H9 (cell line): ENCODE data around the gene TRNP1. TPM values are rescaled to one million over a fixed set of nuclear protein-coding genes. Genes with fewer than 3 reads are reported as not detected.

Experiments
- DNase-seq: peaks from one replicate; pipeline ENCODE4 v3.0.0-alpha.2; 2017
- H2AFZ ChIP-seq: one replicate; pipeline ENCODE4 v1.6.1; 2013; ENCODE audit warnings: mild to moderate bottlenecking, low read length, control low read depth, moderate library complexity
- H2AK5ac ChIP-seq: 2 replicates; pipeline ENCODE4 v1.6.1; 2013; ENCODE audit warnings: low read length, control low read depth, mixed read lengths; ENCODE audit not compliant: insufficient read length
- H2BK120ac ChIP-seq: one replicate; pipeline ENCODE4 v1.6.1; 2013; ENCODE audit warnings: low read depth, mild to moderate bottlenecking, low read length, control low read depth, inconsistent platforms; ENCODE audit not compliant: poor library complexity, severe bottlenecking
- H2BK12ac ChIP-seq: 2 replicates; pipeline ENCODE4 v1.6.1; 2013; ENCODE audit warnings: low read length, control low read depth, mixed read lengths, low read depth; ENCODE audit not compliant: insufficient read length
- H2BK15ac ChIP-seq: 2 replicates; pipeline ENCODE4 v1.6.1; 2013; ENCODE audit warnings: low read depth, low read length, control low read depth
- H2BK20ac ChIP-seq: one replicate; pipeline ENCODE4 v1.6.1; 2013; ENCODE audit warnings: low read depth, mild to moderate bottlenecking, low read length, control low read depth, inconsistent platforms; ENCODE audit not compliant: poor library complexity, severe bottlenecking
- H2BK5ac ChIP-seq: 2 replicates; pipeline ENCODE4 v1.6.1; 2013; ENCODE audit warnings: low read length, control low read depth, mixed read lengths; ENCODE audit not compliant: insufficient read length
- H3K14ac ChIP-seq: 2 replicates; pipeline ENCODE4 v1.6.1; 2013; ENCODE audit warnings: low read length, control low read depth; ENCODE audit not compliant: insufficient read depth
- H3K18ac ChIP-seq: 2 replicates; pipeline ENCODE4 v1.6.1; 2013; ENCODE audit warnings: low read depth, mild to moderate bottlenecking, mixed read lengths, low read length, control low read depth; ENCODE audit not compliant: insufficient read length
- H3K23ac ChIP-seq: 2 replicates; pipeline ENCODE4 v1.6.1; 2013; ENCODE audit warnings: low read length, control low read depth, mixed read lengths, low read depth; ENCODE audit not compliant: insufficient read length
- H3K23me2 ChIP-seq: 2 replicates; pipeline ENCODE4 v1.6.1; 2013; ENCODE audit warnings: low read depth, mild to moderate bottlenecking, mixed read lengths, low read length, control low read depth; ENCODE audit not compliant: insufficient read length, poor library complexity, severe bottlenecking
- H3K27ac ChIP-seq: 2 replicates; pipeline ENCODE4 v1.5.1; 2013; ENCODE audit warnings: low read length, control low read depth, mixed read lengths, low read depth; ENCODE audit not compliant: insufficient read length
- H3K27me3 ChIP-seq: 2 replicates; pipeline ENCODE4 v1.6.1; 2013; ENCODE audit warnings: low read length, control low read depth, inconsistent platforms; ENCODE audit not compliant: insufficient read depth
- H3K4ac ChIP-seq: 2 replicates; pipeline ENCODE4 v1.6.1; 2013; ENCODE audit warnings: low read depth, mild to moderate bottlenecking, control low read depth, inconsistent platforms, low read length, moderate library complexity
- H3K4me1 ChIP-seq: 2 replicates; pipeline ENCODE4 v1.6.1; 2013; ENCODE audit warnings: low read length, control low read depth, inconsistent platforms; ENCODE audit not compliant: insufficient read depth
- H3K4me2 ChIP-seq: 2 replicates; pipeline ENCODE4 v1.6.1; 2013; ENCODE audit warnings: low read length, control low read depth, mixed read lengths; ENCODE audit not compliant: insufficient read length, insufficient read depth
- H3K56ac ChIP-seq: 2 replicates; pipeline ENCODE4 v1.6.1; 2013; ENCODE audit warnings: low read depth, mild to moderate bottlenecking, mixed read lengths, low read length, control low read depth; ENCODE audit not compliant: insufficient read length
- H3K79me1 ChIP-seq: 2 replicates; pipeline ENCODE4 v1.6.1; 2013; ENCODE audit warnings: low read depth, mild to moderate bottlenecking, moderate library complexity, low read length, control low read depth, inconsistent platforms; ENCODE audit not compliant: insufficient read depth, poor library complexity, severe bottlenecking
- H3K79me2 ChIP-seq: 2 replicates; pipeline ENCODE4 v1.6.1; 2013; ENCODE audit warnings: low read length, control low read depth, inconsistent platforms; ENCODE audit not compliant: insufficient read depth
- H3K9ac ChIP-seq: 2 replicates; pipeline ENCODE4 v1.6.1; 2013; ENCODE audit warnings: low read length, control low read depth, mixed read lengths; ENCODE audit not compliant: insufficient read length; ENCODE audit errors: extremely low read depth
- H3K9me3 ChIP-seq: one replicate; pipeline ENCODE4 v1.6.1; 2013; ENCODE audit warnings: low read depth, low read length, inconsistent platforms; ENCODE audit not compliant: control insufficient read depth
- H3T11ph ChIP-seq: one replicate; pipeline ENCODE4 v1.6.1; 2013; ENCODE audit warnings: mild to moderate bottlenecking, low read length, control low read depth, inconsistent platforms
- H4K20me1 ChIP-seq: one replicate; pipeline ENCODE4 v1.6.1; 2013; ENCODE audit not compliant: control insufficient read depth, insufficient read length, insufficient read depth
- H4K5ac ChIP-seq: 2 replicates; pipeline ENCODE4 v1.6.1; 2013; ENCODE audit warnings: low read depth, mild to moderate bottlenecking, mixed read lengths, low read length, control low read depth; ENCODE audit not compliant: insufficient read length
- H4K8ac ChIP-seq: replicated peaks from 2 replicates; pipeline ENCODE4 v1.6.1; 2013; ENCODE audit warnings: low read length, control low read depth, mixed read lengths, low read depth; ENCODE audit not compliant: insufficient read length
- H4K91ac ChIP-seq: 2 replicates; pipeline ENCODE4 v1.6.1; 2013; ENCODE audit warnings: low read depth, mild to moderate bottlenecking, moderate library complexity, mixed read lengths, low read length, control low read depth; ENCODE audit not compliant: insufficient read length
- H3K27ac Mint-ChIP-seq, 3 experiments: 2 replicates in 2 of 3; 3 replicates in 1 of 3; pipeline ENCODE4 v1.8.0; 2020 to 2021; ENCODE audit warnings: mixed read lengths in 3 of 3, mild to moderate bottlenecking in 1 of 3, moderate library complexity in 1 of 3
- H3K27me3 Mint-ChIP-seq: 2 replicates; pipeline ENCODE4 v1.8.0; 2021; ENCODE audit warnings: low read depth, mild to moderate bottlenecking, moderate library complexity, mixed read lengths
- H3K36me3 Mint-ChIP-seq, 3 experiments: 2 replicates in 2 of 3; 3 replicates in 1 of 3; pipeline ENCODE4 v1.8.0; 2020 to 2021; ENCODE audit warnings: low read depth in 3 of 3, mixed read lengths in 3 of 3; ENCODE audit not compliant: insufficient read depth in 1 of 3
- H3K4me1 Mint-ChIP-seq, 2 experiments: 2 replicates each; pipeline ENCODE4 v1.8.0; 2020; ENCODE audit warnings: mixed read lengths in 2 of 2
- H3K4me3 Mint-ChIP-seq, 2 experiments: 2 replicates in 1 of 2; 3 replicates in 1 of 2; pipeline ENCODE4 v1.8.0; 2020 to 2021; ENCODE audit warnings: mild to moderate bottlenecking in 2 of 2, mixed read lengths in 2 of 2, moderate library complexity in 1 of 2
- H3K9me3 Mint-ChIP-seq, 2 experiments: 2 replicates in 1 of 2; 3 replicates in 1 of 2; pipeline ENCODE4 v1.8.0; 2020; ENCODE audit warnings: mild to moderate bottlenecking in 2 of 2, mixed read lengths in 2 of 2, moderate library complexity in 1 of 2
- CTCF ChIP-seq: fragments of 200-600 bp; sonication (generic); conservative IDR thresholded peaks from 3 replicates; pipeline ENCODE4 v1.8.0; 2021; ENCODE audit warnings: antibody characterized with exemption, mild to moderate bottlenecking
- WGBS: extraction: QIAGEN DNeasy Blood & Tissue Kit; methylation state at CpG from one replicate; pipeline ENCODE4 v1.1.7; 2013; ENCODE audit warnings: missing lambda C conversion rate, low lambda C conversion rate, mixed read lengths; ENCODE audit not compliant: insufficient read length; ENCODE audit errors: extremely low coverage; 5-methylcytosine and 5-hydroxymethylcytosine counted together
- total RNA-seq: library from RNA; stranded (reverse); gene quantifications from 2 replicates; pipeline ENCODE4 v1.2.1, GENCODE V29; 2021

TRNP1 gene
- total RNA-seq, 1 experiment from 2014 or later: 39.0 TPM

GRCh38 chr1:27037518-27037917, 44.0 kb downstream of the TRNP1 start:
- no peak overlapping the region for H2AK5ac ChIP-seq
- Mint-ChIP-seq H3K9me3 (no peaks in the 10 kb centered on the region; a peak in 2 of 5 replicates), H3K4me3 (no peak overlapping the region), H3K4me1 (peaks cover 40 to 44% of the 10 kb centered on the region in 2 experiments), H3K27me3 (no peaks in the 10 kb centered on the region; the same call in 1 of the 2 replicates), H3K36me3 (no peaks in the 10 kb centered on the region), H3K27ac (no peak overlapping the region)
- H3K27ac ChIP-seq: no peak overlapping the region
- no CpG with 5 or more reads among the region's 10 CpGs for WGBS
- H3K79me1 ChIP-seq: no peaks in the 10 kb centered on the region
- no peak overlapping the region for H3T11ph ChIP-seq
- no peak overlapping the region for H4K5ac ChIP-seq
- H2BK12ac ChIP-seq: no peak overlapping the region
- no peak overlapping the region for H3K18ac ChIP-seq
- H3K23ac ChIP-seq: no peak overlapping the region
- H3K27me3 ChIP-seq: no peaks in the 10 kb centered on the region
- H3K4ac ChIP-seq: no peak overlapping the region
- no peak for DNase-seq
- H3K4me1 ChIP-seq: no peaks in the 10 kb centered on the region
- H2BK120ac ChIP-seq: no peak overlapping the region
- no peak overlapping the region for H4K91ac ChIP-seq
- H3K9me3 ChIP-seq: no peaks in the 10 kb centered on the region
- H4K20me1 ChIP-seq: no peaks in the 10 kb centered on the region
- no peak overlapping the region for H2AFZ ChIP-seq
- no peaks in the 10 kb centered on the region for H3K79me2 ChIP-seq
- no peak overlapping the region for H2BK20ac ChIP-seq
- no peak overlapping the region for H3K56ac ChIP-seq
- no peaks in the 10 kb centered on the region for H3K23me2 ChIP-seq
- H4K8ac ChIP-seq: no peak overlapping the region
- H3K4me2 ChIP-seq: no peak overlapping the region
- no peak overlapping the region for H3K9ac ChIP-seq
- no peak overlapping the region for H2BK5ac ChIP-seq
- no peak overlapping the region for H2BK15ac ChIP-seq
- no peak for TF ChIP-seq CTCF
- no peak overlapping the region for H3K14ac ChIP-seq
